Hematopoietic multipotent progenitor cell treated with erythropoietin and hydrocortisone succinate and interleukin-3 and kit ligand, for 17 days (in vitro differentiated cells): Measurements from ENCODE around the gene MRPL46.
A peak's percentile ranks its signal among the peaks of the same experiment; 100 is the strongest.

Experiments
- DNase-seq: peaks from one replicate; pipeline ENCODE4 v3.0.0-alpha.2; 2015; ENCODE audit warnings: low spot score

MRPL46 gene

DNA sequence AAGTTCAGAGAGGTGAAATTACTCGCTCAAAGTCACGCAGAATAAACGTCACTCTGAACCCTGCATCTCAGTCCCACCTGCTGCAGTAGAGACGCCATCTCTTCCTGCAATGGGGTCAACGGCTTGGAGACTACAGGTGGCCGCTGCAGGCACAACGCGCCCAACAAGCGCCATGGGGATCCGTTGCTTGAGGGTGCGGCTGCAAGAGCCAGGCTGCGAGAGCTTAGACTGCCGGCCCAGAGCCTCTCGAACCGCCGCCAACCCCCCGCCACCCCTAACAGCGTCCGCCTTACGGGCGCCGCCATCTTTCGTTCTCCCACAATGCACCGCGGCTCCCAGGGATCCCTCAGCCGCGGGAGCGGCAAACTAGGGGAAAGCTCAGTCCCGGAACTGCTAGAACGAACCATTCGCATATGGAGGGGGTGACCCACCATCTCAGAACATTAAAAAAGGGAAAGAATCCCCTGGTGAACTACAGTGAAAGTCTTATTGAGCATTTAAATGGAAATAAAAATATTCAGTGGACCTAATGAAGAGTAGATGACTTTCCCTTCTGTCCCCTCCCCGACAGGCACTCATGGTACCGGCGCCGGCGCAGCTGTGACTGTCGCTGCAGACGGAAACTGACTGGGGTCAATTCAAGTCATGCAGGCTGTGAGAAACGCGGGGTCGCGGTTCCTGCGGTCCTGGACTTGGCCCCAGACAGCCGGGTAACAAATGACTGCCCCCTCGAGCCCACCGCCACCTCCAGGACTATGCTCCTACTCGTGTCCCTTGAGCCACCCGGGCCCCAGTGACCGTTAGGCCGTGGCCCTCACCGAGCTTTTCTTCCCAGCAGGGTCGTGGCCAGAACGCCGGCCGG is at the start of gene MRPL46, which contains the start of gene MRPS11:
Gene MRPL46 (minus strand): TSS at position 316 of the 862 bp plus-strand sequence. CDS start 11 bp downstream, at position 305.
Gene MRPS11 (plus strand): TSS at position 636 of the 862 bp plus-strand sequence. CDS start 10 bp downstream, at position 646.
- DNase-seq: peak; percentile 90

- no peak for DNase-seq
Observed at GRCh38 chr15:88513195-88513594, 46.0 kb upstream of the MRPL46 start.

- DNase-seq: no peak
Observed at GRCh38 chr15:88512601-88513000, 45.4 kb upstream of the MRPL46 start.

GRCh38 chr15:88512078-88512477 is 44.9 kb upstream of the MRPL46 start:
- DNase-seq: no peak

DNA sequence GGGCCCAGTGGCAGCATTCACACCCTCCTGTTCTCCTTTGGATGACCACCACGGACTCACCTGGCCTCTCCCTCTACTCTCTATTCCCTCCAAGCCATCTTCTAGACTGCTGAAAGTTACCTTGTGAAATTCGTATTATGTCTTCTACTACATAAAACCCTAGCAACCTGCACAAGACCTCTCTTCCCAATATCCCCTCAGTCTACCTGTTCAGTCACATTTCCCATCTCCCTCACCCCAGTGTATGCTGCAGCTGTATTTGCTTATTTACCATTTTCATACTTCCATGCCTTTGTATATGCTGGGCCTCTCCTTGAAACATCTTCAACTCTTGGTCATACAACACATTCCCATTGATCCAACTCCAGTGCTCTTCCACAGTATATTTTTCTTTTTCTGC is 44.0 kb upstream of the MRPL46 start:
- DNase-seq: no peak

- DNase-seq: no peak
Observed at GRCh38 chr15:88509964-88510363, 42.8 kb upstream of the MRPL46 start.

DNA sequence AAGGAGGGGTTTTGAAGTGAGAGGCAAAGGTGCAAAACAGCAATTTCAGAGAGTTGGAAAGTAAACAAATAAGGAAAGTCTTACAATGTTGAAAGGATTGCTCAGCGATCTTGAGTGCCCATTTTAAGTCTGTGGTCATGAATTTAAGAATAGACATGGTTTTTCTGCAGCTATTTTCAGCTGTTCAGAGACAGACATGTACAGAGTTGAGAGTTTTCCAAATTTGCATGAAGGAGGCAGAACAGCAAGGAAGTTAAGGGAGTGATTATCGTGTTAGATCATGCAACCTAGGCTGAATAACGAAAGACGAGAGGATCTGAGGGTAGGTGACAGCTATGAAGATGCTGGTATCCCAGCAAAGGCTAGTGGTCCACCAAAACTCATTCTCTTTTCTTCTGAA is 42.1 kb upstream of the MRPL46 start:
- no peak for DNase-seq

DNA sequence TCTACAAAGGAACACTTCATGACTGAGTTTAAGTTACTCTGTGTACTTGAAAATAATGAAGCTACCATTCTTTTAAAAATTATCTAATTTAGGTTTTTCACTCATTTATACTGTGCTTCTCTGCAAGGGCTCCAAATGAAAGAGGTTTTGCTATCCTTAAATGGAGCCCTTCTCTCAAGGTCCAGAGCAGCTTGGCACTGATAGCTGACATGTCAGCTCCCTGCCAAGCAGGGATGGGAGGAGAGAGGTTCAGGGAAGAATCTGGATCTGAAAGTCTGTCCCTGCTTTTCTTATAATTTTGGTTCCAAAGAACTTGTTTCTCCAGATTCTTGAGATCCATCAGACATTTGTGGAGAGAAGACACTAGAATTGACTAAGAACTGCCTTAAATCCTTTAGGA is 39.4 kb upstream of the MRPL46 start:
- no peak for DNase-seq

DNA sequence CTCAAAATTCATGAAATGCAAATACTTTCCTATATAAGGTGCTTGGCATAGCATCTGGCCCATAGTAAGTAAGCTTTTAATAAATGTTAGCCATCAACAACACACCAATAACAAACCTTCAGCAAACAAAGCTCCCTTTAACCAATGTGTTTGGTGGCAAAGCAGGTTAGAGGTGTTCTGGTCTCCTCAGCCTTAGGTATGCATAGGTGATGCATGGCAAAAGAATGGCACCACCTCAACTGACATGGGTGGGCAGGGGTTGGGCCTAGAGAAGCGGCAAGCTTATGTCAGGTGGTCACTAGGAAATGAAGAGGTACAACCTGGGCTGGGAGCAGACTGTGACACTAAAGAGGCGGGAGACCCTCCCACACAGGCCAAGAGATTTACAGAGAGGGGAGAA is 38.5 kb upstream of the MRPL46 start:
- no peak for DNase-seq

- no peak for DNase-seq
Observed at GRCh38 chr15:88504445-88504844, 37.3 kb upstream of the MRPL46 start.

GRCh38 chr15:88498996-88499395 is 31.8 kb upstream of the MRPL46 start:
- DNase-seq: no peak

DNA sequence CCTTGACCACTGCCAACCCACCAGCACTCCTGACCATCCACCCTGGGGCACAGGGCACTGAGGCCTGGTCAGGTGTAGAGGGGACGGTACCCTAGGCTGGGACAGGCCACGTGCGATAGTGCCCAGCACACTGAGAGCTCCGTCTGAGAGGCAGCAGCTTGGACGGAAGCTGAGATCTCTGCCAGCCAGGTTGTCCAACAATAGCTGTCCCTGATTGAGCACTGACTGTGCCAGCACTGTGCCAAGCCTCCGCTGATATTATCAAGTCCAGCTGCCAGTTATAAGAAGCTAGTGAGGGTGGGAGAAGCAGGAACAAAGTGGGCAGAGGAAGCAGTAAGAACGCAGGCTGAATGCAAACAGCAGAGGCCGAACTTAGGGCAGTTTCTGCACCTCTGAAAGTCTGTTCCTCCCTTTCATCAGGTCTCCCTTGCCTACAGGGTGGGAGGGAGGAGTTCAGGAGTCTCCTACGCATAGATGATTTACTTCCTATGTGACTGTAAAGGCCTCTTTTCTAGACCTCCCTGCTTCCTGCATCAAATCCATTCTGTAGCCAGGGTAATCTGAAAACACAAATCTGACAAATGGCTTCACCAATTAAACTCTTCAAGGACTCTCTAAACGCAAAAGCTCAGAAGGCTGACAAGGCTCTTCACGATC is 30.0 kb upstream of the MRPL46 start:
- no peak for DNase-seq

DNA sequence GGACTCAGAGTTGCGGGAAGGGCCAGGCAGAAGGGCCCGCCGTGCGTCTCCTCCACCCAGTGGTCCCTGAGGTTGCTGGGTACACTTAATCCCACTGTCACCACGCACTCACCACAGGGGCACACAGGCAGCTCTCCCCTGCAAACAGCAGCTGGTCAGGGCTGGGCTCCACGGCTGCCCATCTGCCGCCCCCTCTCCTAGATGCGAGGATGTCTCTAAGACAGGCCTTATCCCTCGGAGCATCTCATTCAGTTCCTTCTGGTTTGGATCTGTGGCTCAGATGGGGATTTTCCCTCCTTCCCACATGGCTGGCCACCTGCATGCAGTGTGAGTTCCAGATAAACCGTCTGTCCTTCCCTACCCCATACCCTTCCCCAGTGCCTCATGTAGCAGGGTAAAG is 26.7 kb upstream of the MRPL46 start:
- DNase-seq: no peak

GRCh38 chr15:88491158-88491557 is 24.0 kb upstream of the MRPL46 start:
- no peak for DNase-seq

- DNase-seq: no peak
Observed at GRCh38 chr15:88490036-88490435, 22.8 kb upstream of the MRPL46 start.

DNA sequence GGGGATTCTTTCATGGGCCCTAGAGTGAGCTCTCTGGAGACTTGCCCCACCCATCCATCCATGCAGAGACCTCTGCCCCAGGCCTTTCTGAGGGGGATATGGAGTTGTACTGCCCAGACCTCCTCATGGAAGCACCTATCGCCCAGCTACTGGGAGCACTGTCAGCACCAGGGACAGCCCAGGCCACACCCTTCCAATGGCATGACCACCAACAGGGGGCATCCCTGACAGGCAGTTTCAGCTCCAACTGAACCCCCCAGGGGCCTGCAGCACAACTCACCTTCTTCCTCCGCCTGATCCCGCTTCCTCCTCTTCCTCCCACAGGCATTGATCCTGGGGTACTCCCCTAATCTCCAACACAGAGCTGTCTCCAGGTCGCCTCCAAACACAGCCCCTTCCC is 22.1 kb upstream of the MRPL46 start:
- DNase-seq: no peak

DNA sequence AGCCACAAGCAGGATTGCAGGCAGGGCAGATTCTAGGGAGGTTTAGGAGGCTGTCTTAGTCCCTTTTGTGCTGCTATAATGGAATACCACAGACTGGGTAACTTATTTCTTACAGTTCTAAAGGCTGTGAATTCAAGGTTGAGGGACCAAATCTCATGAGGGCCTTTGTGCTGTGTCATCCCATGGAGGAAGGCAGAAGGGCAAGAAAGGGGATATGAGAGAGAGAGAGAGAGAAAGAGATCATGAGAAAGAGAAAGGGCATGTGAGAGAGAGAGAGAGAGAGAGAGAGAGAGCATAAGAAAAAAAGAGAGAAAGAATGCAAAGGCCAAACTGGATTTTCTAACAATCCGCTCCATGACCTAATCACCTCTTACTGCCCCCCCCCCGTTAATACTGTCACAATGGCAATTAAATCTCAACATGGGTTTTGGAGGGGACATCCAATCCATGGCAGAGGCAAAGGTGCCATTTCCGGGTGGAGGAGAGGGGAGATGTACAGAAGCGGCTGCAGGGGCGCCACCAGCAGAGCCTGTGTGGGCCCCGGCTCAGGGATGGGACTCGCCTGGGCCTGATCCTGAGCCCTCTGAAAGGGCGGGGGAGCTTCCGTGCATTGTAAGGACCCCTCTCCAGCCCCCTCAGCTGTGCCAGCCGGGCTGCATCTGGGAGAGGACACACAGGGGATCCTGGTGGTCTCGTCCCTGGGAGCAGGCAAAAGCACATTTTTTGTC is 20.8 kb upstream of the MRPL46 start:
- no peak for DNase-seq

DNA sequence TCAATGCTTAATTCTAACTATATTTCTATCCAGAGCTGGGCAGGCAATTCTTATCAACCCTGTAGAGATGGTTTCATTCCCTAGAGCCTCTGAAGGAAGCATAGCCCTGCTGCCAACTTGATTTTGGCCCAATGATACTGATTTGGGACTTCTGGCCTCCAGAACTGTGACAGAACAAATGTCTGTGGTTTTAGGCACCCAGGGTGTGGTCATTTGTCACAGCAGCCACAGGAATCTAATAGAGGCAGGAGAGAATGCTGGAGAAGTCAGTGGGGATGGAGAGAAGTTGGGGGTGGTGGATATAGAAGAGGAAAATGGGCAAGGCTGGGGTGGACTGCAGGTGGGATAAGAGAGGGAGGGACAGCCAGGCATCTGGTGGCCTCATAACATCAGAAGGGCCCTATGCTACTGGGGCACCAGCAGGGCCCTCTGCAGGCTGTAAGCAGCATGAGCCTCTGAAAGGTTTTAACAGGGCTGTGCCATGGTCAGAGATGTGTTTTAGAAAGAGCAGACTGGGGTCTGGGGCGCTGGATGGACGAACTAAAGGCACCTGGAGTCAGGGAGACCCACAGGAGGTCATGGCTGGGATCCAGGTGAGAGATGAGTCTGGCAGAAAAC is 20.1 kb upstream of the MRPL46 start:
- no peak for DNase-seq

DNA sequence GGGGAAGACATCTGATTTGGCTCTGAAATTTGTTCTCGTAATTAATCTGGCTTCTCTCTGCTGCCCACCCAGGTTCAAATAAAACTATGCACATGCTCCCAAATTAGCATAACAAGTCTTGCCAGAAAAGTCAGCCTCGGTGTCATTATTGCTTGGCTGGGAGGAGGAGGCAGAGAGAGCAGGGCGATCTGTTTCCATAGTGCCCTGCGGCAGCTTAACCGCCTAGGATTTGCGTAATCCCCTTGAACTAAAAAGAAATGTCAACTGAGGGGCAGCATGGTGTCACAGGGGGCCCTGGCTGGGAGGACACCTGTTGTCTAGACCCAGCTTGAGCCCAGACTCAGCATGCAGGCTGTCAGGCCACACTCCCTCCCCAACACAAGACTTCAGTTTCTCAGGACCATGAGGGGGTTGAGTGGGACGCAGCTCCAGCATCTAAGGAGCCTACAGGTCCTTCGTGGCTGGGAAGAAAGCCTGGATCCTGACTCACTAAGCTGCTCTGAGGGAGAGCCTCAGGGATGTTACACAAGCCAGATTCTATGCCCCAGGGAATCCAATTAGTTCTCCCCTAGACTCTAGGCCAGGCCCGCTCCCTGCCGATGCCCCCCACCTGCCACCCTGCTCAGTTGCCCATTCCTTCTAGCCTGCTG is 17.6 kb upstream of the MRPL46 start:
- no peak for DNase-seq

GRCh38 chr15:88482263-88482662 is 15.1 kb upstream of the MRPL46 start:
- DNase-seq: no peak

DNA sequence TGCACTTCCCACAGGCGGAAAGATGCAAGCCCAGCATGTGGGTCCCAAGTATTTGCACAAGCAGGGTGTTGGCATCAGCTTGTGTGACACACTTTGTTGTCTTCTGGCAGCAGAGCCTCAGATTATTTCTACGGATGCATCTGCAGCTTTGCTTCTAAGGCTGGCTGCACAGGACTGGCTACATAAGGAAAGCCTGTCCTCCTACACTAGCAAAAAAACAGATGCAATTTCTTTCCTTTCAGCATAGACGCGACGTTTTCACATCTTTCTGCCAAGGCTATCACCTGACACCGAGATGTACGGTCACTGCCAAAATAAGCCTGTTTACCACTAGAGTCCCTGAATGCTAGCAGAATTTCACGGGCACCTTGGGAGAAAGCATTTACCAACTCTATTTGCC is 13.8 kb upstream of the MRPL46 start:
- DNase-seq: no peak

DNA sequence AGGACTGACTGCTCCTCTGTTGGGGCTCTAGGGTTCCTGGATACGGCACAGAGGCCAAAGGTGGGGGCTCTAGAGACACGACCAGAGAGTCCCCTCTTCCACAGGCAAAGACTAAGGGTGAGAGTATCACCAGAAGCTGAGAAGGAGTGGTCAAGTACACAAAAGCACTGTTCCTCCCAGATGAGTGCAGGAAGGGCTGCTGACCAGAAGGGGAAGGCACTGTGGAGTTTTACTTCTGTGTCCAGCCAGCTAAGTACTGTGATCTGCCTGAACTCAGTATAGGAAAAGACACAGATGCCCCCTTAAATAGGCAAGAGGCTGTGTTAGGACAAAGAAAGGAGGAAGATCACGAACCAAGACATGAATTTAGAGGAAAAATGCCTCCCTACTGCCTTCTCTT is 12.0 kb upstream of the MRPL46 start:
- DNase-seq: no peak
